ENCODE measurements around the gene PRR19. TPM values are rescaled to one million over a fixed set of nuclear protein-coding genes. Genes with fewer than 3 reads are reported as not detected.

The PRR19 gene
- total and polyA plus RNA-seq, 10 of the 15 experiments (the other 5 are each of a cell fraction or from before 2014, with no cell fraction given), result 0.09 to 1.7 (median 0.73) TPM; not detected in 1

DNA sequence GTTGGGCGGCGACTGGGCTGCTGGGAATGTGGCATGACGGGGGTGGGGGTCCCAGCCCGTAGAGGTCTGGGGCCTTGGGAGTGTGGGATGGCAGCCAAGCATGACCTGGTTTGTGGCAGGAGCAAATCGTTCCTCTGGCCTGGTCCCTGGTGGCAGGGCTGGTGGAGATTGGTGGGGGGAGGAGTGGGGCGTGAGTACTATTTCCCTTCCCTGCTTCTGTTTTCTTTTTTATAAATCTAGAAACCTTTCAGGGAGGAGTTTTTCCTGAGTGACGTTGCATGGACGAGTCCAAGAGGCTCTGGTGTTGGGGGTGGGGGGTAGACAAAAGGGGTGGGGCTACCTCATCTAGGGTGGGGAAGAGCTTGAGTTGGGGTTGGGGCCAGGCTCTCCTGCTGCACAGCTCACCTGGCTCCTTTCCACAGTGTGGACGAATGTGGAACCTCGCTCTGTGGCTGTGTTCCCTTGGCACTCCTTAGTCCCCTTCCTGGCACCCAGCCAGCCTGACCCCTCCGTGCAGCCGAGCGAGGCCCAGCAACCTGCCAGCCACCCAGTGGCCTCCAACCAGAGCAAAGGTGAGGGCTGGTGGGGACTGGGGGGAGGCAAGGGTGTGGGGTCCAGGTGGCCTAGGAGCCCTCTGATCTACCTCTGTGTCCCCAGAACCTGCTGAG is 15.4 kb upstream of the PRR19 start:
- ATAC-seq (no peak), DNase-seq (ENCODE audit: low read depth, low spot score) (no peak), FAIRE-seq (no peak)
- Histone ChIP-seq H3K27me3 (replicated peaks in 1 of 2; ENCODE audit: control insufficient read depth in 2 of 2, insufficient read depth in 2 of 2, low read length in 1 of 2) (no peaks in the 10 kb centered on the region), H3K36me3 (ENCODE audit: control insufficient read depth in 2 of 2, insufficient read depth in 2 of 2, low read length in 1 of 2) (peaks cover 19 to 23% of the 10 kb centered on the region in 2 experiments), H3K4me2 (ENCODE audit: control insufficient read depth, insufficient read depth) (peak overlapping the region; percentile 96), H3K79me2 (ENCODE audit: control insufficient read depth, insufficient read depth, low read length) (peaks cover 21% of the 10 kb centered on the region), H3K9ac (ENCODE audit: control insufficient read depth, insufficient read depth, low read length) (peak overlapping the region; percentile 57; the same call in 1 of the 2 replicates), H2AFZ (ENCODE audit: control insufficient read depth, low read depth, low read length) (no peak overlapping the region), H3K4me1 (ENCODE audit: control insufficient read depth, insufficient read depth, low read length) (peaks cover 35% of the 10 kb centered on the region), H3K9me3 (replicated peaks; ENCODE audit: control insufficient read depth, insufficient read depth, low read length) (no peaks in the 10 kb centered on the region), H4K20me1 (ENCODE audit: control insufficient read depth, insufficient read depth) (no peaks in the 10 kb centered on the region; the same call in 1 of the 2 replicates), H3K4me3 (peak overlapping the region; percentile 96), H3K27ac (ENCODE audit: control insufficient read depth, insufficient read depth) (peak overlapping the region; percentile 71)
- ChIA-PET RAD21 (ENCODE audit: unreplicated experiment) (no interaction called here), POLR2A (interaction anchor here (0.5 kb wide), 1 partner anchor 314 kb away, joined by 4 read pairs; no protein-coding TSS in a partner anchor), CTCF (interaction anchor here (0.6 to 1.7 kb wide), 3 partner anchors 10 to 101 kb away, joined by 3 to 4 read pairs (median 4); no protein-coding TSS in a partner anchor), SMC1A (ENCODE audit: uncharacterized antibody, unreplicated experiment) (interaction anchor here (0.7 kb wide), 1 partner anchor 11 kb away, joined by 3 read pairs; no protein-coding TSS in a partner anchor)
- 52% methylated on average over 13 of the region's 13 CpGs for WGBS (ENCODE audit: insufficient coverage, insufficient replicate concordance, low lambda C conversion rate, missing lambda C conversion rate)
- TF ChIP-seq ZNF24 (IDR thresholded peaks at IDR 0.05) (no peak), POLR2A (IDR thresholded peaks at IDR 0.05; ENCODE audit: low read depth, low read length) (peak; percentile 23; the same call in 1 of the 2 replicates), CREB1 (IDR thresholded peaks at IDR 0.05; ENCODE audit: low read depth) (0 out of 2 replicates have a peak, but pooled peaks have one; percentile 32), NFYA (IDR thresholded peaks at IDR 0.05; ENCODE audit: borderline replicate concordance, low read depth, low read length) (no peak), JUND (IDR thresholded peaks at IDR 0.05; ENCODE audit: low read depth, low read length) (0 out of 2 replicates have a peak, but pooled peaks have one; percentile 17), STAT3 (IDR thresholded peaks at IDR 0.05; ENCODE audit: low read depth, low read length) (no peak), PAX5 (IDR thresholded peaks at IDR 0.05; ENCODE audit: borderline replicate concordance, low read depth, low read length) (peak; percentile 86)
- in situ Hi-C loops (cut with MboI) (no loop called here), intact Hi-C loops (cut with micrococcal nuclease; ENCODE audit: unreplicated experiment) (no loop called here)
- BruUV-seq (replicated peaks), result no TSS peak

All from GM12878 (cell line).